ENCODE measurements around the gene RYR3.

GRCh38 chr15:33448151-33448550 is 137.4 kb downstream of the RYR3 start:
- TF ChIP-seq POLR2A (IDR thresholded peaks at IDR 0.05; ENCODE audit: low read length): no peak
- no peak for TF ChIP-seq GATA1 (IDR thresholded peaks at IDR 0.05; ENCODE audit: low read depth, low read length)
